H9 (cell line): ENCODE results near the gene ZNF582. TPM values are rescaled to one million over a fixed set of nuclear protein-coding genes. Genes with fewer than 3 reads are reported as not detected.

ENCODE experiments used
- DNase-seq: peaks from one replicate; pipeline ENCODE4 v3.0.0-alpha.2; 2017
- H2AFZ ChIP-seq: one replicate; pipeline ENCODE4 v1.6.1; 2013; ENCODE audit warnings: mild to moderate bottlenecking, low read length, control low read depth, moderate library complexity
- H2AK5ac ChIP-seq: 2 replicates; pipeline ENCODE4 v1.6.1; 2013; ENCODE audit warnings: low read length, control low read depth, mixed read lengths; ENCODE audit not compliant: insufficient read length
- H2BK120ac ChIP-seq: one replicate; pipeline ENCODE4 v1.6.1; 2013; ENCODE audit warnings: low read depth, mild to moderate bottlenecking, low read length, control low read depth, inconsistent platforms; ENCODE audit not compliant: poor library complexity, severe bottlenecking
- H2BK12ac ChIP-seq: 2 replicates; pipeline ENCODE4 v1.6.1; 2013; ENCODE audit warnings: low read length, control low read depth, mixed read lengths, low read depth; ENCODE audit not compliant: insufficient read length
- H2BK15ac ChIP-seq: 2 replicates; pipeline ENCODE4 v1.6.1; 2013; ENCODE audit warnings: low read depth, low read length, control low read depth
- H2BK20ac ChIP-seq: one replicate; pipeline ENCODE4 v1.6.1; 2013; ENCODE audit warnings: low read depth, mild to moderate bottlenecking, low read length, control low read depth, inconsistent platforms; ENCODE audit not compliant: poor library complexity, severe bottlenecking
- H2BK5ac ChIP-seq: 2 replicates; pipeline ENCODE4 v1.6.1; 2013; ENCODE audit warnings: low read length, control low read depth, mixed read lengths; ENCODE audit not compliant: insufficient read length
- H3K14ac ChIP-seq: 2 replicates; pipeline ENCODE4 v1.6.1; 2013; ENCODE audit warnings: low read length, control low read depth; ENCODE audit not compliant: insufficient read depth
- H3K18ac ChIP-seq: 2 replicates; pipeline ENCODE4 v1.6.1; 2013; ENCODE audit warnings: low read depth, mild to moderate bottlenecking, mixed read lengths, low read length, control low read depth; ENCODE audit not compliant: insufficient read length
- H3K23ac ChIP-seq: 2 replicates; pipeline ENCODE4 v1.6.1; 2013; ENCODE audit warnings: low read length, control low read depth, mixed read lengths, low read depth; ENCODE audit not compliant: insufficient read length
- H3K23me2 ChIP-seq: 2 replicates; pipeline ENCODE4 v1.6.1; 2013; ENCODE audit warnings: low read depth, mild to moderate bottlenecking, mixed read lengths, low read length, control low read depth; ENCODE audit not compliant: insufficient read length, poor library complexity, severe bottlenecking
- H3K27ac ChIP-seq: 2 replicates; pipeline ENCODE4 v1.5.1; 2013; ENCODE audit warnings: low read length, control low read depth, mixed read lengths, low read depth; ENCODE audit not compliant: insufficient read length
- H3K27me3 ChIP-seq: 2 replicates; pipeline ENCODE4 v1.6.1; 2013; ENCODE audit warnings: low read length, control low read depth, inconsistent platforms; ENCODE audit not compliant: insufficient read depth
- H3K4ac ChIP-seq: 2 replicates; pipeline ENCODE4 v1.6.1; 2013; ENCODE audit warnings: low read depth, mild to moderate bottlenecking, control low read depth, inconsistent platforms, low read length, moderate library complexity
- H3K4me1 ChIP-seq: 2 replicates; pipeline ENCODE4 v1.6.1; 2013; ENCODE audit warnings: low read length, control low read depth, inconsistent platforms; ENCODE audit not compliant: insufficient read depth
- H3K4me2 ChIP-seq: 2 replicates; pipeline ENCODE4 v1.6.1; 2013; ENCODE audit warnings: low read length, control low read depth, mixed read lengths; ENCODE audit not compliant: insufficient read length, insufficient read depth
- H3K56ac ChIP-seq: 2 replicates; pipeline ENCODE4 v1.6.1; 2013; ENCODE audit warnings: low read depth, mild to moderate bottlenecking, mixed read lengths, low read length, control low read depth; ENCODE audit not compliant: insufficient read length
- H3K79me1 ChIP-seq: 2 replicates; pipeline ENCODE4 v1.6.1; 2013; ENCODE audit warnings: low read depth, mild to moderate bottlenecking, moderate library complexity, low read length, control low read depth, inconsistent platforms; ENCODE audit not compliant: insufficient read depth, poor library complexity, severe bottlenecking
- H3K79me2 ChIP-seq: 2 replicates; pipeline ENCODE4 v1.6.1; 2013; ENCODE audit warnings: low read length, control low read depth, inconsistent platforms; ENCODE audit not compliant: insufficient read depth
- H3K9ac ChIP-seq: 2 replicates; pipeline ENCODE4 v1.6.1; 2013; ENCODE audit warnings: low read length, control low read depth, mixed read lengths; ENCODE audit not compliant: insufficient read length; ENCODE audit errors: extremely low read depth
- H3K9me3 ChIP-seq: one replicate; pipeline ENCODE4 v1.6.1; 2013; ENCODE audit warnings: low read depth, low read length, inconsistent platforms; ENCODE audit not compliant: control insufficient read depth
- H3T11ph ChIP-seq: one replicate; pipeline ENCODE4 v1.6.1; 2013; ENCODE audit warnings: mild to moderate bottlenecking, low read length, control low read depth, inconsistent platforms
- H4K20me1 ChIP-seq: one replicate; pipeline ENCODE4 v1.6.1; 2013; ENCODE audit not compliant: control insufficient read depth, insufficient read length, insufficient read depth
- H4K5ac ChIP-seq: 2 replicates; pipeline ENCODE4 v1.6.1; 2013; ENCODE audit warnings: low read depth, mild to moderate bottlenecking, mixed read lengths, low read length, control low read depth; ENCODE audit not compliant: insufficient read length
- H4K8ac ChIP-seq: replicated peaks from 2 replicates; pipeline ENCODE4 v1.6.1; 2013; ENCODE audit warnings: low read length, control low read depth, mixed read lengths, low read depth; ENCODE audit not compliant: insufficient read length
- H4K91ac ChIP-seq: 2 replicates; pipeline ENCODE4 v1.6.1; 2013; ENCODE audit warnings: low read depth, mild to moderate bottlenecking, moderate library complexity, mixed read lengths, low read length, control low read depth; ENCODE audit not compliant: insufficient read length
- H3K27ac Mint-ChIP-seq, 3 experiments: 2 replicates in 2 of 3; 3 replicates in 1 of 3; pipeline ENCODE4 v1.8.0; 2020 to 2021; ENCODE audit warnings: mixed read lengths in 3 of 3, mild to moderate bottlenecking in 1 of 3, moderate library complexity in 1 of 3
- H3K27me3 Mint-ChIP-seq: 2 replicates; pipeline ENCODE4 v1.8.0; 2021; ENCODE audit warnings: low read depth, mild to moderate bottlenecking, moderate library complexity, mixed read lengths
- H3K36me3 Mint-ChIP-seq, 3 experiments: 2 replicates in 2 of 3; 3 replicates in 1 of 3; pipeline ENCODE4 v1.8.0; 2020 to 2021; ENCODE audit warnings: low read depth in 3 of 3, mixed read lengths in 3 of 3; ENCODE audit not compliant: insufficient read depth in 1 of 3
- H3K4me1 Mint-ChIP-seq, 2 experiments: 2 replicates each; pipeline ENCODE4 v1.8.0; 2020; ENCODE audit warnings: mixed read lengths in 2 of 2
- H3K4me3 Mint-ChIP-seq, 2 experiments: 2 replicates in 1 of 2; 3 replicates in 1 of 2; pipeline ENCODE4 v1.8.0; 2020 to 2021; ENCODE audit warnings: mild to moderate bottlenecking in 2 of 2, mixed read lengths in 2 of 2, moderate library complexity in 1 of 2
- H3K9me3 Mint-ChIP-seq, 2 experiments: 2 replicates in 1 of 2; 3 replicates in 1 of 2; pipeline ENCODE4 v1.8.0; 2020; ENCODE audit warnings: mild to moderate bottlenecking in 2 of 2, mixed read lengths in 2 of 2, moderate library complexity in 1 of 2
- CTCF ChIP-seq: fragments of 200-600 bp; sonication (generic); conservative IDR thresholded peaks from 3 replicates; pipeline ENCODE4 v1.8.0; 2021; ENCODE audit warnings: antibody characterized with exemption, mild to moderate bottlenecking
- WGBS: extraction: QIAGEN DNeasy Blood & Tissue Kit; methylation state at CpG from one replicate; pipeline ENCODE4 v1.1.7; 2013; ENCODE audit warnings: missing lambda C conversion rate, low lambda C conversion rate, mixed read lengths; ENCODE audit not compliant: insufficient read length; ENCODE audit errors: extremely low coverage; 5-methylcytosine and 5-hydroxymethylcytosine counted together
- long read RNA-seq: library from polyadenylated mRNA; unstranded; transcript quantifications from one replicate; pipeline ENCODE4 v2.0.0, GENCODE V29; 2020
- total RNA-seq: library from RNA; stranded (reverse); gene quantifications from 2 replicates; pipeline ENCODE4 v1.2.1, GENCODE V29; 2021

ZNF582 gene
- 4.4 and 5.5 TPM in 2 replicates for total RNA-seq
- long read RNA-seq, transcript ZNF582-202 (5 exons, 2,053 nt): major isoform, 25 of 46 reads
- long read RNA-seq, transcript ZNF582-201 (5 exons, 2,824 nt): minor isoform, 8 of 46 reads
- long read RNA-seq, partial matches to known transcripts: 7 of 46 reads
- long read RNA-seq, other reads (novel, unspliced or antisense): 6 of 46 reads

GRCh38 chr19:56393119-56394012, at the start of gene ZNF582:
Gene ZNF582, minus strand, starts transcription at chr19:56393534. Its CDS starts 1,782 bp downstream, at chr19:56391752.
- H4K5ac ChIP-seq: peak within 1 kb of the TSS; percentile 77
- H3K56ac ChIP-seq: no peak within 1 kb of the TSS
- peaks cover 68 to 72% (median 72%) of the 10 kb centered on the region in 3 experiments for H3K36me3 Mint-ChIP-seq
- peak within 1 kb of the TSS; percentile 98 for H3K14ac ChIP-seq
- H3K4me2 ChIP-seq: peak within 1 kb of the TSS; percentile 85
- H3K27me3 ChIP-seq: no peaks in the 10 kb centered on the region
- no peak within 1 kb of the TSS for H4K91ac ChIP-seq
- DNase-seq: peak; percentile 96
- peak; percentile 88 for TF ChIP-seq CTCF
- no peaks in the 10 kb centered on the region for H3K23me2 ChIP-seq
- H3K27ac Mint-ChIP-seq: peak within 1 kb of the TSS; percentile 44 to 92 (median 62); a peak in 4 of 7 replicates
- H3K9me3 ChIP-seq: peaks cover 5% of the 10 kb centered on the region
- H3K9ac ChIP-seq: peak within 1 kb of the TSS; percentile 82
- no peak within 1 kb of the TSS for H2BK5ac ChIP-seq
- no peak within 1 kb of the TSS for H3K4ac ChIP-seq
- H4K8ac ChIP-seq: no peak within 1 kb of the TSS
- 0 out of 2 replicates have a peak, but pooled peaks cover 2% of the 10 kb centered on the region for H3K4me1 ChIP-seq
- H2BK15ac ChIP-seq: no peak within 1 kb of the TSS
- H2BK12ac ChIP-seq: no peak within 1 kb of the TSS
- H3K79me1 ChIP-seq: no peaks in the 10 kb centered on the region
- H2AFZ ChIP-seq: peak within 1 kb of the TSS; percentile 53
- no CpG with 5 or more reads among the region's 73 CpGs for WGBS
- H3K27me3 Mint-ChIP-seq: peaks cover 2% of the 10 kb centered on the region
- H2BK120ac ChIP-seq: no peak within 1 kb of the TSS
- H2BK20ac ChIP-seq: no peak within 1 kb of the TSS
- H4K20me1 ChIP-seq: no peaks in the 10 kb centered on the region
- H3K79me2 ChIP-seq: no peaks in the 10 kb centered on the region
- H3K27ac ChIP-seq: no peak within 1 kb of the TSS
- H3K23ac ChIP-seq: no peak within 1 kb of the TSS
- H2AK5ac ChIP-seq: no peak within 1 kb of the TSS
- peak within 1 kb of the TSS; percentile 89 to 90 for H3K4me3 Mint-ChIP-seq
- H3K18ac ChIP-seq: peak within 1 kb of the TSS; percentile 96
- H3T11ph ChIP-seq: no peak within 1 kb of the TSS
- H3K4me1 Mint-ChIP-seq: peaks cover 2 to 11% of the 10 kb centered on the region in 2 experiments
- peaks cover 46 to 82% of the 10 kb centered on the region in 2 experiments for H3K9me3 Mint-ChIP-seq
